GM21619 (cell line): ENCODE measurements around the gene BMP5.
"Not testable (repeated sequence)": the region's sequence is repeated elsewhere in the genome, so short reads cannot be mapped to it uniquely, and the experiment has no call there.

ENCODE experiments used
- ATAC-seq: cut with Tn5 transposase; IDR thresholded peaks from one replicate; pipeline ENCODE4 v1.9.1; 2021; ENCODE audit not compliant: unreplicated experiment

Gene BMP5

DNA sequence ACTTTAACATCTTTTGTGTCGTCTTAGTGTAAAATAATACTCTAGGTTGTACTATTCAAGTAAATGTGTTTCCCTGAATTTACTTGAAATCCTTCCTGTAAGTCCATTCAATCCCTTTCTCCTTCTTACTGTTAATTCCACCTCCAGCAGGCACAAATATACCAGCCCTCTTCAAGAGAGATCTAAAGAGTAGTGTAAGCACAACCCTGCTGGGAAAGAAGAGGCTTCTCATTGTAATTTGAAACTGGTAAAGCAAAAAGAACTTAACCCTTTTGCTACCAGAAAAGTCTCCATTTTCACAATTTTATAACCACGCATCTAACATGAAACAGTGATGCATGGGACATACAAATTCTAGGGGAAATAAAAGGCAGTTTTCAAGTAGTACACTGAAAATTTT lies at the start of gene BMP5:
Gene BMP5 (minus strand): TSS at position 191 of the 400 bp plus-strand sequence. CDS start 725 bp downstream, outside the sequence.
- ATAC-seq, result no peak

DNA sequence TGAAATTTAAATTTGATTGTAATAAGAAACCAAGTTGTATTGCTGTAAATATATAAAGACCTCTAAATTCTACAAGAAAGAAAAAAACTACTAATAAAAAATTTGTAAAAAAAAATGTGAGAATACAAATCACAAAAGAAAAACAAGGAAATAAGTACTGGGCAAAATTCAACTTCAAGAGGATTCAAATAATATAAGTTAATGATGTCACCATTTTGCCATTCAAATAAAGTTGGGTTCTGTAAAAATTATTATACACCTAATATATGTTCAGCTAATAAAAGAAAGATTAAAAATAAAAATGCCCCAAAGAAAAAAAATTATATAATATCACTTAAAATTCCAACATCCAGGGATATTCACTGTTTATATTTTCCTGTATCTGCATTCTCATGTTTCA lies 47.0 kb upstream of the BMP5 start:
- ATAC-seq, result no peak

DNA sequence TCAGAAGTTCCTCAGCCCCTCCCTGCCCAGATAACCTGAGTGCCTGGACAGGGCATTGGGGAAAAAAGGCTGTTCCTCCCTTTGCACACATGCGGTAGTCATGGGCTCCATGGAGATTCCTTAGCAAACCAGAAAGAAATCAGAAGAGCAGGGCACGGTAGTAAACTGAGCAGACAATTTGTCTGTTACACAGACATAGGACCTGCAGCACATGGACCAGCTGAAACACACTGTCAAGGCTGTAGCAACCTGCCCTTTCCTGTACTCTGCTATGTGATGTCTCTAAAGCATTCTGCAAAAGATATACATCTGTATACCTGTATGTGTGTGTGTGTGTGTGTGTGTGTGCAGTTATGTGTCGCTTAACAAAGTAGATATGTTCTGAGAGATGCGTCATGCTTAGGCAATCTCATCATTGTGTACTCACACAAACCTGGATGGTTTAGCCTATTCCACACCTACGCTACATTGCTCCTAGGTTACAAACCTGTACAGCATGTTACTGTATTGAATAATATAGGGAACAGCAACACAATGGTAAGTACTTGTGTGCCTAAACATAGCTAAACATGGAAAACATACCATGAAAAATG lies 44.4 kb upstream of the BMP5 start:
- ATAC-seq, result no peak

DNA sequence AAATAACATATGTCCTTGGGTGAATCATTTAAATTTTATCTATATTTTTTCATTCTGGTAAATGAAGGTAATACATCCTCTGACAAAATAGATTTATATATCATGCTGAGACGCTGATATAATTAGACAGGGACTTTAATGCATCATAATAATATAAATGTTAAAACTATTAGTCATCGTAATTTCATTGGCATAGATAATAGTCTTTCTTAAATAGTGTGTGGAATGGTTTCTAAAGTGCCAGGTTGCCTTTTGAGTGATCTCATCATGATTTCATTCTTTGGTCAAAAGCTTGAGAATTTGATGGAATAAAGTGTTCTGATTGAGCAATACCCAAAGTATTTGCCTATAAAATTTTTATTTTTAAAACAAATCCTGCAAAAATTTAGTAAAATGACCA lies 43.2 kb upstream of the BMP5 start:
- no peak for ATAC-seq

DNA sequence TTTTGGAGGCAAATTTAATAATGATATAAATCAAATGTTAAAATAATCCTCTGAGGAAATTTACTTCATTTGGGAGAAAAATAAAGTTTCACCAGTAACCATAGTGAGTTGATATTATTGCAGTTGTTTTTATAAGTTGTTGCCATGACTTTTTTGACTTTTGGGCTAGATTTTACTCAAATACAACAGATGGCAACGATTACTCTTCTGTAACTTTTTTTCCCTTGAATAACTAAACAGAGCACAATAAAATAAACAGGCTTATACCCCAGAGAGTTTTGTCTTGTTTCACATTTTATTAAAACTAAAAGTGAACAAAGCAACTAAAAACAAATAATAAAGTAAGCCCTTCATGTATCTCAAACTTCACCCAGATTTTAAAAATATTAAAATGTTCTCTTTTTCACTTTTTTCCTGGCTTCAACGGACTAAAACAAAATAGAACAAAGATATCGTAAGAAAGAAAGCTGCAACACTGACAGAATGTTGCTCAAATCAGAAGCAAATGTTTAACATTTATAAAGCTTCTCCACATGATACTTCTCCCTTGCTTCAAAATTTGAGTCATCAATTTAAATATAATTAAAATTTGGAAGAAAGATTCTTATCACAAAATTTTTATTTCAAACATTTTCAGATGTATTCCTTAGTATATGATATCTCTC lies 42.5 kb upstream of the BMP5 start:
- no peak for ATAC-seq

DNA sequence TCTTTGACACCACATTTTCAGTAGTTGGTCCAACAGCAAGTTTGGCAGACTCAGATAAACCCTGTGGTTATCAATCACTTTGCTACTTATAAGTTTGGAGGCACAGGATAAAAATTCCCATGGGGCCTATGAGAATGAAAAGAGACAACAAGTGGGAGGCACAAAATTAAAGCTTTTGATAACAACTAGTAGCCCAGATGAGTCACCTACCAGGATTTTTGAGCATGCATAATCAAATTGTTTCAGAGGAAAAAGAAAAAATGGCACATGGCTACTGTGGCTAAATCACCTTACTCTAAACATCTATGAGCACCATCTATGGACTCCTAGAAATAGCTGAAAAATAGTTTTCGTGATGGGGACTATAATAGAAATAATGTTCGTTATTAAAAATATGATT lies 40.8 kb upstream of the BMP5 start:
- ATAC-seq, result no peak

DNA sequence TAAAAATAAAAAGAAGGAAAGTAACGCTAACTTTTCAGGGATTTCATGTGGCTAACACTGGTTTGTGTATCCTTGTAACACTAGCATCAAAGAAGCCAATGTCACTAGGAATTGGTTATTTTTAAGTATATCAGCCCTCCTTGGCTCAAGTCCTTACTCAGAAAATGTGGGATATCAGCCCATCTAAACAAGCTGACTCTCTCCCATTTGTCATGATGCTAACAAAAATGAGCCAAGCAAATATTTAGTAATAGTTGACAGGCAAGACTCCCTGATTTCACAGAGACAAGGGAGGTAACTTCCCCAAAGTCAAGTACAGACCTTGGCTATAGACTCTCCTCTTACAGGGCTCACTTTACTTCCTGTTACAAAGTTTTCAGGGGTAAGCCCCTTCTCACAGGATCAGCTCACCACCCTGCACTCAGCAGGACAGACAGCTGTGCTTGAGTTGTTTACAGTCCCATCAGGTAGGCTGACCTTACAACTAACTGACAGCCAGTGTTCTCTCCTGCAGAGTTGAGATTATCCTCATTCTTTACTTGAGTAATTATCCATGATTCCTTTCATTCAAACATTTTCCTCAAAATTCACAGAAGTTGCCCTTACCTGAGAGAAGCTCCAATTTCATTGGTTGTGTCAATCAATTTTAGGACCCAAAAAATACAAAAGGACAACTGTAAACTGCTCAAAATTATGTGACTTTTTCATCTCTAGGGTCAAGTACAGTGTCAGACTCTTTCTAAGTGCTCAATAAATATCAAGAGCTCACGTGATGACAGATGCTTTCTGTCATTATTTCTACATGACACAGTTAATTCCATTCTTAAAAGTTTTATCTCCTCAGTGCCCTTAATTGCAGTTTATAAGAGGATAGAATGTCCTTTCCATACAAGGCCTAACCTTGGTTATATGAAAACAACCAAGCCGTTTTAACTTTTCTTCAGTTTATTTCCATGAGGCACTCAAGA lies 38.1 kb upstream of the BMP5 start:
- ATAC-seq, result peak; percentile 58

DNA sequence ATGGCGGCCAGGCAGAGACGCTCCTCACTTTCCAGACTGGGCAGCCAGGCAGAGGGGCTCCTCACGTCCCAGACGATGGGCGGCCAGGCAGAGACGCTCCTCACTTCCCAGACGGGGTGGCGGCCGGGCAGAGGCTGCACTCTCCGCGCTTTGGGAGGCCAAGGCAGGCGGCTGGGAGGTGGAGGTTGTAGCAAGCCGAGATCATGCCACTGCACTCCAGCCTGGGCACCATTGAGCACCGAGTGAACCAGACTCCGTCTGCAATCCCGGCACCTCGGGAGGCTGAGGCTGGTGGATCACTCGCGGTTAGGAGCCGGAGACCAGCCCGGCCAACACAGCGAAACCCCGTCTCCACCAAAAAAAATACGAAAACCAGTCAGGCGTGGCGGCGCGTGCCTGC lies 35.1 kb upstream of the BMP5 start:
- not testable (repeated sequence) for ATAC-seq

DNA sequence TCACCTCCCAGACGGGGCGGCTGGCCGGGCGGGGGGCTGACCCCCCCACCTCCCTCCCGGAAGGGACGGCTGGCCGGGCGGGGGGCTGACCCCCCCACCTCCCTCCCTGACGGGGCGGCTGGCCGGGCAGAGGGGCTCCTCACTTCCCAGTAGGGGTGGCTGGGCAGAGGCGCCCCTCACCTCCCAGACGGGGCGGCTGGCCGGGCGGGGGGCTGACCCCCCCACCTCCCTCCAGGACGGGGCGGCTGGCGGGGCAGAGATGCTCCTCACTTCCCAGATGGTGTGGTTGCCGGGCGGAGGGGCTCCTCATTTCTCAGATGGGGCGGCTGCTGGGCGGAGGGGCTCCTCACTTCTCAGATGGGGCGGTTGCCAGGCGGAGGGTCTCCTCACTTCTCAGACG lies 34.5 kb upstream of the BMP5 start:
- not testable (repeated sequence) for ATAC-seq

DNA sequence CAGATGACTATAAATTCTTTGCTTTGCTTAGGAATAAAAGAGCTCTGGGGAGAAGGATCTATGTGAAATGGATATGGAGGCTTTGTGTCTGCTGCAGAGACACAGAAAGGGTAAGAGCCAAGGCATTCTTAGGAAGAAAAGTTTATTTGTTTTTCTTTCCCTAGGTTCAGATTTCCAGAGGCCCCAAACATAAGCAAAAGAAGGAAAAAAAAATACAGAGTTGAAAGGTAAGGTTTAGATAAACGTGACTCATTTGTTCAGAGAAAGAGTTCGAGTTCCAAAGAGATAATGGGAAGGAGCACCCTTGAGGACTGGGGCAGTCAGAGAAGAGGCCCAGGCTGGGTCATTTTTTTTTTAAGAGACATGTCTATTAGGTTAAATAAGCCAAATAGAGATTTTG lies 27.4 kb upstream of the BMP5 start:
- no peak for ATAC-seq

DNA sequence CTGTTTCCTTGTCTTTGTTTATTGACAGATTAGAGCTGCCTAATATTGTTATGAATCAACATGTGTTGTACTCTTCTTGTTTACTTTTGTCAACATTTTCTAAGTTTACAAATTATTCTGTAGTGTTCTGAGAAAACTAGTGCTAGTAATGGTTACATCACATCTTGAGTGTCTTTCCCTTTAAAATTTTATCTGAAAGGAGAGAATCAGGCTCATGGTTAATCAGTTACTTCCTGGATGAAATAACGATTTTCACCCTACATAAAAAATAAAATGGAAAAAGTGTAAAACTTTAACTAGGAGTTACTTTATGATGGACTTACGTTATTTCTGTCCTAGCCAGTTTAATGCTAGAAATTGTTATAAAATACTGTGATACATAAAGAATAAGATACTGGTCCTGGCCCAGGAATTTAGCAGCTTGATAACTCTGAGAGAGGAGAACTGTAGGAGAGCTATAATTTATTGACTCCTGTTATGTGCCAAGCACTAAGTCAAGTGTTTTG lies 26.4 kb upstream of the BMP5 start:
- ATAC-seq, result no peak

DNA sequence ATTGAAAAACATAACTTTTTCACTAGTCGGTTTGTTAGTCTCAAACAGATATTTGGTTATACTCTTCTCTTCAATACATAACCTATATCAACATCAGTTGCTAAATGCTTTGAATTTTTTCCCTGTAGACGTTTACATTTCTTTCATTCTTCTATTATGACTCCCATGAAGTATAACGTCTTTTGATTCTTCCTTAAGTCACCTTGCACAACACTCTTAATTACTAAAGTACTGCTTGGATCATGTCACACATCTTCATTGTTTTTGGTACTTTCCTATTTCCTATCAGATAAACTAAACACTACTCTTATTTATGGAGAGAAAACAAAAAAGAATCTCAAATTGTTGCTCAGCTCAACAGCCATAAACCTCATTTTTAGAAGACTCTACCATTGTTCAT lies 23.0 kb upstream of the BMP5 start:
- no peak for ATAC-seq

DNA sequence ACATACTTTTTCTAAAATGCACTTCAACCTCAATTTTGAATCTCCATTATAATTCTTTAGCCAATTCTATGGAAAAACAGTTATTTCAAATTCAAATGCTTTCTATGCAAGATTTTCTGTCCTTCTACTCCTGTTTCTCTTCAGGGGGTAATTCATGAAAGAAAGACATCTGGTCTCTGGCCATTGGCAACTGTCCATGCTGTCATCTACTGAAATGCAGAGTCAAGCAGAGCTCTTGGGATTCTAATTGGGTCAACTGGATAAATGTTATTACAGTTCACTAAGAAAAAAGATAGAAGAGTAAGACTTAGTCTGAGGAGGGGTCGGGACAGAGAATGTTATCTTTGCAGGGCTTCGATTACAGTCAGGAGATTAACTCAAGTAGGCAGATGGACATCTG lies 22.0 kb upstream of the BMP5 start:
- ATAC-seq, result no peak

DNA sequence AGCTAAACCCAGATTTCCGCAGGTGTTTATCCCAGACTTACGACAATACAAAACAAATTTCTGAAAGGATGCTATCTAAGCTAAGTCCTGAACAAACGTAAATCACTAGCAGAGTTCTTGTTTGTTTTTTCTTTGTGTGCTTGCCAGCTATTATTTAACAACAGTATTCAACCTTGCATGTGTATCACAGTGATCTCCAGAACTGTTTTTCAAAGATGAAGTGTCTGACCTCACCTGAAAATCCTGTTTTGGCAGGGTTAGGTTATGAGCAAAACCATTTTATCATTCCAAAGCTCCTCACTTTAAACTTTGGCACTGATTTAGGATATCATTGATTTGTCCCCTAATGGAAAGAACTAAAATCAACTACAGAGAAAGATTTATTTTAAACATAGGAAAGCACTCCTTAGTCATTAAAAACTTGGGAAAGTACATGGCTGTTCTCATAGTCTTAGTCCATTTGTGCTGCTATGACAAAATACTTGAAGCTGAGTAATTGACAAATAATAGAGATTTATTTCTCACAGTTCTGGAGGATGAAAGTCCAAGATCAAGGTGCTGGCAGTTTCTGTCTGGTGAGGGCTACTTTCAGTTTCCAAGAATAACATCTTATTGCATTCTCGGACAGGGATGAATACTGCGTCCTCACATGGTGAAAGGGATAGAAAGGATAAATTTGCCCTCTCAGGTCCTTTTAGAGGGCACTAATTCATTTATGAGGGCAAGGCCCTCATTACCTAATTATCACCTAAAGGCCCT lies 20.8 kb upstream of the BMP5 start:
- ATAC-seq, result no peak

DNA sequence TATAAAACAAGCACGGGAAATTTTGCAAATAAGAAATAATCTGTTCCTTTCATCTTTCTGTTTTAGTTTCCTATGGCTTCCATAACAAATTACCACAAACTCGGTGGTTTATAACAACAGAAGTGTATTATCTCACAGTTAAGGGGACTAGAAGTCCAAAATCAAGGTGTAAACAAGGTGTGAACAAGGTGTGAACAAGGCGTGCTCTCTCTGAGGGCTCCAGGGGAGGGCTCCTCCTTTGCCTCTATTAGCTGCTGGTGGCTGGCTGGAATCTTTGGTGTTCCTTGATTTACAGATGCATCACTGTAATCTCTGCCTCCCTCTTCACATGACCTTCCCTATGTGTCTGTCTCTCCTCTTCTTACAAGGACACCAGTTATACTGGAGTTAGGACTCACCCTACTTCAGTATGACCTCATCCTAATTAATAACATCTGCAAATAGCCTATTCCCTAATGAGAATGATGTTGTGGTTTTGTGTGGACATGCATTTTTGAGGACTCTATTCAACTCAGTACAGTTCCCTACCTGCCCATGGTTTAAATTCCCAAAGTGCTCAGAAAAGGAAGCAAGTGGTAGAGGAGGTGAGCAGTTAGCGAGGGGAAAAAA lies 17.5 kb upstream of the BMP5 start:
- ATAC-seq, result no peak

DNA sequence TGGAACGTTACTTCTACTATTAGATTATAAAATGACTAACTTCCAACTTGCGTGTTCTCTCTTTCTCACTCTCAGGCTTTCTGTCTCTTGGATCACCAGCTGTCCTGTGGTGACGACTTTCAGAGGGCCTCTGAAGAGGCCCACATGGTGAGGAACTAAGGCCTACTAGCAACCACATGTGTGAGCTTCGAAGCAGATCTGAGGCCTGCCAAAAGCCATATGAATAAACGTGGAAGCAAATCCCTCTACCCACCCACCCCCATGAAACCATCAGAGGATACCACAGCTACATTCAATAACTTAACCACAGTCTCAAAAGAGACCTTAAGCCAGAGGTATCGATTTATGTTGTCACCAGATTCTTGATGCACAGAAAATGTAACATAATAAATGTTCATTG lies 13.5 kb upstream of the BMP5 start:
- ATAC-seq, result no peak

DNA sequence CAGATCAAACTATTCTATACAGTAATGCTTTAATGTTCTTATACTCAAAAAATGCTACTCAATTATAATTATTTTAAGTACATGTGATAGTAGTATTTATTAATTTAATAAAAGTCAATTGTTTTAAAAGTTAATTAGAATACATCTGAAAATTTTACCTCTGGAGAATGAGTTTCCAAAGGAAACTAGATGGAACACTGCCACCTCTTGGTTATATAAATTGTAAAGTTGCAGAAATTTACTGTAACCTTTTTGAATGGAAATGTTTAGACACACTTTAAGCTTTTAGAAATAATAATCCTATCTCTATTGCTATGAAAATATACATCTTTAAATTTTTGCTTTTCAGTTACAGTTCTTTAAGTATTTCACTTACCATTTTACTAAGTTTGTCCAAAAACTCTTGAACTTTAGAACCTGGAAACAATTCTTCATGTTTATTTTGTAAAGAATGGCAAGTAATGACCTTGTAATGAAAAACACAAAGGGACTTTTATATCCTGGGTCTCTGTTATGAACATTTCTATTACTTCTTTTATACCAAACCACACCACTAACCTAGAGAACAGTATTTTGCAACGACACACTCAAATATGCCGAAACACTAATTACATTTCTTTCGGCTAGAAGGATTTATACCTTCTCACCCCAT lies 10.9 kb upstream of the BMP5 start:
- no peak for ATAC-seq

DNA sequence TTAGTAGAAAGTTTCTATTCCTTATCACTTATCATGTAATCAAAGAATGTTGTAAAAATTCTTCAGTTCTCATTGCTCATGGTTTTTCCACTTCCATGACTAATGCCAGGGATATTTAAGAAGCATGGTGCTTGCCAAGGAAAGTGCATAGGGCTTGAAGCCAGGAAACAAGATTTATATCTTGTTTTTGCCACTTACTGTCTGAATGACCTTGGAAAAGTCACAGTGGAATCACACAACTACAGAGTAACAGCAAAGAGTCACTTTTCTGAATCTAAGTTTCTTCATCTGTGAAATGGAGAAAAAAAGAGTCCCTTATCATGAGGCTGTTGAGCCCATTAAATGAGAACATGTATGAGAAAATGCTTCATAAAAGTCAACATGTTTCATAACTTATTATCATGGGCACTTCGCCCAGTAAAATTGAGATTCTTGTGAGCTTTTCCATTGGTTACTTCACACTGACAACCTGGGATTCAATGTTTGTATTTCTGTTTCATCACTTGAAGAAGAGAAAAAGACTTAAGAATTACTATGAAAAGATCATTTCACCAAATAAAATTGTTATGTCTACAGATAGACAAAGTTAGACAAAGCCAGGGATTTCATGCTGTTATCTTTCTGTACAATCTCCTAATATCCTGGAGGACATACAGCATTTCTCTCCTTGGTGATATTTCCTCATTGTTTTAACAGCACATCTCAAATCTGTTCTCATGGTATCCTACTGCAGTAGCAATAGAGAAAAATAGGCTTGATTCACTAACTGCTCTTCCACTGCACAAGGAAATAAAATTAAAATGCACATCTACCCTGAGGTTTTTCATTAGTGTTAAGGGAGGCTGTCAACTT lies 7.6 kb upstream of the BMP5 start:
- no peak for ATAC-seq

DNA sequence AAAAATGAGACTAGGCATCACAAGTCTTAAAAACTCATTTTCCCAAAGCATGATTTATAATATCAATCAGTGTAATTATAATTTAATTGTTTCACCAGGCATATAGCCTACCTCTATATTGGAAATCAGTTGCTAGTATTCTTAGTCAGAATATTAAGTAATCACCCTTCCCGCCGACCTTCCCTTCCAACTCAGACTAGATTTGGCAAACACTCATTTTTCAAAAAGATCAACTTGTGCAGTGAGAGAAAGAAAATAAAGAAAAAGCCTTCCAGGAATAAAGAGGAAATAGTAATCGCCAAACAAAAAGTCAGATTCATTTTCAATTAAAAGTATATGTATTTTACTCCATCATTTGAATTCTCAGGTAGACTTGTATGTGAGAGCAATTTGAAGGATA lies 1.9 kb upstream of the BMP5 start:
- no peak for ATAC-seq
